ENCODE results near the gene DGLUCY.

The DGLUCY gene

DNA sequence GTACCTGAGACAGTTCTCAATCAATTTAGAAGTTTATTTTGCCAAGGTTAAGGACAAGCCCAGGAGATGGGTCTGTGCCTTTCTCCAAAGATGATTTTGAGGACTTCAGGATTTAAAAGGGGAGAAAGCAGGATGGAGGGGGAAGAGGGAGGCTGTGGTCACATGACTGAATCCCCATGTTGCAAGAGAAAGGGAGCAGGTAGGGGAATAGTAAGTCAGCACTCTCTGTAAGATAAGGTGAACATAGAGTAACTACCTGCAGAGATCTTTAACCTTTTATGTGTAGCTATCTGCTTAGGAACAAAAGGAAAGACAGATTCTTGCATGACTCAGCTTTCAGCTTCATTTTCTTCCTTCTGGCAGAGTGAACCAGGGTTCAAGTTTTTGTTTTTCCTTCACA, 25.9 kb downstream of the DGLUCY start:
- H3K4me2 ChIP-seq (ENCODE audit: low read depth, low read length, poor library complexity, severe bottlenecking): no peak overlapping the region
- H2AFZ ChIP-seq (ENCODE audit: low read length): no peak overlapping the region
- H3K79me2 ChIP-seq (ENCODE audit: insufficient read depth, low read length): peaks cover 26% of the 10 kb centered on the region
- H3K4me1 ChIP-seq (ENCODE audit: insufficient read depth, low read length, poor library complexity, severe bottlenecking): peaks cover 46% of the 10 kb centered on the region
- no peaks in the 10 kb centered on the region for H4K20me1 ChIP-seq (ENCODE audit: insufficient read depth, low read length, poor library complexity, severe bottlenecking)
- no peak for TF ChIP-seq EZH2phosphoT487 (IDR thresholded peaks at IDR 0.05; ENCODE audit: borderline replicate concordance)
- TF ChIP-seq CTCF (conservative IDR thresholded peaks at IDR 0.05; ENCODE audit: low read length): no peak
- no peaks in the 10 kb centered on the region for H3K9me3 ChIP-seq (ENCODE audit: insufficient read depth, low read depth, low read length)
- H3K9me2 ChIP-seq (replicated peaks; ENCODE audit: low read depth, low read length): no peaks in the 10 kb centered on the region
- no peak overlapping the region for H3K4me3 ChIP-seq (ENCODE audit: low read length, poor library complexity, severe bottlenecking)
- peaks cover 5% of the 10 kb centered on the region; the same call in 1 of the 2 replicates for H3F3A ChIP-seq (ENCODE audit: low read depth)
- no peaks in the 10 kb centered on the region for H3K27me3 ChIP-seq (ENCODE audit: insufficient read depth, low read length, poor library complexity, severe bottlenecking)
- H3K36me3 ChIP-seq (ENCODE audit: insufficient read depth, low read length): no peaks in the 10 kb centered on the region
- no peak overlapping the region for H3K9ac ChIP-seq (ENCODE audit: low read depth, low read length, poor library complexity, severe bottlenecking)

DNA sequence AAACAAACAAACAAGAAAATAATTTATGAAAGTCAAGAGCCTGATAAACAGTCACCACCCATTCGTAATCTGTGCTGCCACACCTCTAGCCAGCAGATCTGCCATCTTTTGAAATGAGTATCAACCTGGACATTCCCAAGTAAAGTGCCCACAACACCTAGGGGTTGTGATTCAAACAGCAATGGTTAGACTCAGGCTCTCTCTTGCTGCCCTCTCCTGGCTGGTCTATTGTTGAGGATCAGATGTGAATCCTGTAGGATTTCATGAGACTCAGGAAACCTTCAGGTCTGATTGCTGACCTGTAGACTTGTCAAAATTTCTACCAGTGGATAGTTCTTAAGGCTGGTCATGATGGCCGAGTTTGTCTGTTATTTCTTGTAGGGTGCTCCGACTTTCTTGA, 26.8 kb downstream of the DGLUCY start:
- TF ChIP-seq CTCF (conservative IDR thresholded peaks at IDR 0.05; ENCODE audit: low read length): peak; percentile 44
- no peak for TF ChIP-seq EZH2phosphoT487 (IDR thresholded peaks at IDR 0.05; ENCODE audit: borderline replicate concordance)
- Histone ChIP-seq H3K4me2 (ENCODE audit: low read depth, low read length, poor library complexity, severe bottlenecking) (no peak overlapping the region), H4K20me1 (ENCODE audit: insufficient read depth, low read length, poor library complexity, severe bottlenecking) (no peaks in the 10 kb centered on the region)

GRCh38 chr14:91142214-91142668, 28.4 kb downstream of the DGLUCY start:
- H3K36me3 ChIP-seq (ENCODE audit: insufficient read depth, low read length): peaks cover 23% of the 10 kb centered on the region; the same call in 1 of the 2 replicates
- H3K9me2 ChIP-seq (replicated peaks; ENCODE audit: low read depth, low read length): no peaks in the 10 kb centered on the region
- H3K4me2 ChIP-seq (ENCODE audit: low read depth, low read length, poor library complexity, severe bottlenecking): peak overlapping the region; percentile 74
- no peak for TF ChIP-seq CTCF (conservative IDR thresholded peaks at IDR 0.05; ENCODE audit: low read length)
- no peak for TF ChIP-seq EZH2phosphoT487 (IDR thresholded peaks at IDR 0.05; ENCODE audit: borderline replicate concordance)
- H4K20me1 ChIP-seq (ENCODE audit: insufficient read depth, low read length, poor library complexity, severe bottlenecking): no peaks in the 10 kb centered on the region
- H3K27me3 ChIP-seq (ENCODE audit: insufficient read depth, low read length, poor library complexity, severe bottlenecking): no peaks in the 10 kb centered on the region
- H3K4me1 ChIP-seq (ENCODE audit: insufficient read depth, low read length, poor library complexity, severe bottlenecking): peaks cover 52% of the 10 kb centered on the region
- peak overlapping the region; percentile 50 for H3K4me3 ChIP-seq (ENCODE audit: low read length, poor library complexity, severe bottlenecking)
- H3F3A ChIP-seq (ENCODE audit: low read depth): peaks cover 5% of the 10 kb centered on the region; the same call in 1 of the 2 replicates
- H3K79me2 ChIP-seq (ENCODE audit: insufficient read depth, low read length): peaks cover 23% of the 10 kb centered on the region
- H3K9ac ChIP-seq (ENCODE audit: low read depth, low read length, poor library complexity, severe bottlenecking): no peak overlapping the region
- no peak overlapping the region for H2AFZ ChIP-seq (ENCODE audit: low read length)
- no peaks in the 10 kb centered on the region for H3K9me3 ChIP-seq (ENCODE audit: insufficient read depth, low read depth, low read length)

More for the DNA sequence above, 26.8 kb downstream of the DGLUCY start:
- Histone ChIP-seq H3K4me1 (ENCODE audit: insufficient read depth, low read length, poor library complexity, severe bottlenecking) (peaks cover 52% of the 10 kb centered on the region), H3K79me2 (ENCODE audit: insufficient read depth, low read length) (peaks cover 26% of the 10 kb centered on the region), H3K27me3 (ENCODE audit: insufficient read depth, low read length, poor library complexity, severe bottlenecking) (no peaks in the 10 kb centered on the region), H3K4me3 (ENCODE audit: low read length, poor library complexity, severe bottlenecking) (no peak overlapping the region), H3K9me2 (replicated peaks; ENCODE audit: low read depth, low read length) (no peaks in the 10 kb centered on the region), H3F3A (ENCODE audit: low read depth) (peaks cover 5% of the 10 kb centered on the region; the same call in 1 of the 2 replicates), H2AFZ (ENCODE audit: low read length) (no peak overlapping the region), H3K36me3 (ENCODE audit: insufficient read depth, low read length) (peaks cover 7% of the 10 kb centered on the region; the same call in 1 of the 2 replicates), H3K9me3 (ENCODE audit: insufficient read depth, low read depth, low read length) (no peaks in the 10 kb centered on the region), H3K9ac (ENCODE audit: low read depth, low read length, poor library complexity, severe bottlenecking) (no peak overlapping the region)
